HFFc6 (cell line): ENCODE data around the gene CXCL8. TPM values are rescaled to one million over a fixed set of nuclear protein-coding genes. Genes with fewer than 3 reads are reported as not detected.
"Not testable (repeated sequence)": the region's sequence is repeated elsewhere in the genome, so short reads cannot be mapped to it uniquely, and the experiment has no call there.

Experiments used
- DNase-seq: peaks from one replicate; pipeline ENCODE4 v3.0.0-alpha.2; 2018
- H3K27ac Mint-ChIP-seq: 2 replicates; pipeline ENCODE4 v1.8.0; 2020; ENCODE audit warnings: mild to moderate bottlenecking, mixed read lengths
- H3K27me3 Mint-ChIP-seq: 2 replicates; pipeline ENCODE4 v1.8.0; 2021; ENCODE audit warnings: mild to moderate bottlenecking, moderate library complexity, mixed read lengths; ENCODE audit not compliant: insufficient read depth
- H3K36me3 Mint-ChIP-seq: 2 replicates; pipeline ENCODE4 v1.8.0; 2021; ENCODE audit warnings: low read depth, mixed read lengths
- H3K4me1 Mint-ChIP-seq: 2 replicates; pipeline ENCODE4 v1.8.0; 2020; ENCODE audit warnings: low read depth, mixed read lengths
- H3K4me3 Mint-ChIP-seq: 2 replicates; pipeline ENCODE4 v1.8.0; 2020; ENCODE audit warnings: mild to moderate bottlenecking, moderate library complexity, mixed read lengths
- H3K9me3 Mint-ChIP-seq: 2 replicates; pipeline ENCODE4 v1.8.0; 2020; ENCODE audit warnings: mild to moderate bottlenecking, mixed read lengths
- long read RNA-seq: library from polyadenylated mRNA; unstranded; transcript quantifications from one replicate; pipeline ENCODE4 v2.0.0, GENCODE V29; 2019
- total RNA-seq, 6 experiments: library from RNA; stranded (reverse); fragmentation: NEBNext Ultra II Directional; extraction: Animal tissue kit (Norgen Biotek cat#: 25700); gene quantifications; 2 replicates in 1 of 6; 3 replicates in 5 of 6; pipeline ENCODE4 v1.2.3, GENCODE V29; 2021
- TF ChIP-seq, protein P1 (sequence below): fragments of 200-600 bp; sonication (generic); IDR thresholded peaks from 2 replicates; pipeline ENCODE4 v1.5.0; 2021; ENCODE audit warnings: antibody characterized with exemption, mild to moderate bottlenecking

Gene CXCL8
- 1 to 10 TPM in 4 of 6 experiments, under 1 TPM in 2; 0.47 to 3.2 (median 2.1) TPM for total RNA-seq
- long read RNA-seq = 0 reads

DNA sequence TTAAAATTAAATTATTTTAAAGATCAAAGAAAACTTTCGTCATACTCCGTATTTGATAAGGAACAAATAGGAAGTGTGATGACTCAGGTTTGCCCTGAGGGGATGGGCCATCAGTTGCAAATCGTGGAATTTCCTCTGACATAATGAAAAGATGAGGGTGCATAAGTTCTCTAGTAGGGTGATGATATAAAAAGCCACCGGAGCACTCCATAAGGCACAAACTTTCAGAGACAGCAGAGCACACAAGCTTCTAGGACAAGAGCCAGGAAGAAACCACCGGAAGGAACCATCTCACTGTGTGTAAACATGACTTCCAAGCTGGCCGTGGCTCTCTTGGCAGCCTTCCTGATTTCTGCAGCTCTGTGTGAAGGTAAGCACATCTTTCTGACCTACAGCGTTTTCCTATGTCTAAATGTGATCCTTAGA, at the start of gene CXCL8:
CXCL8 (plus strand) TSS at position 217 of the 426 bp plus-strand sequence; CDS start at position 307, 90 bp downstream.
- H3K27ac Mint-ChIP-seq = no peak within 1 kb of the TSS; the same call in 1 of the 2 replicates
- peak; percentile 78 for DNase-seq
- peaks cover 29% of the 10 kb centered on the region for H3K4me1 Mint-ChIP-seq
- H3K9me3 Mint-ChIP-seq = no peaks in the 10 kb centered on the region
- TF ChIP-seq, protein P1, sequence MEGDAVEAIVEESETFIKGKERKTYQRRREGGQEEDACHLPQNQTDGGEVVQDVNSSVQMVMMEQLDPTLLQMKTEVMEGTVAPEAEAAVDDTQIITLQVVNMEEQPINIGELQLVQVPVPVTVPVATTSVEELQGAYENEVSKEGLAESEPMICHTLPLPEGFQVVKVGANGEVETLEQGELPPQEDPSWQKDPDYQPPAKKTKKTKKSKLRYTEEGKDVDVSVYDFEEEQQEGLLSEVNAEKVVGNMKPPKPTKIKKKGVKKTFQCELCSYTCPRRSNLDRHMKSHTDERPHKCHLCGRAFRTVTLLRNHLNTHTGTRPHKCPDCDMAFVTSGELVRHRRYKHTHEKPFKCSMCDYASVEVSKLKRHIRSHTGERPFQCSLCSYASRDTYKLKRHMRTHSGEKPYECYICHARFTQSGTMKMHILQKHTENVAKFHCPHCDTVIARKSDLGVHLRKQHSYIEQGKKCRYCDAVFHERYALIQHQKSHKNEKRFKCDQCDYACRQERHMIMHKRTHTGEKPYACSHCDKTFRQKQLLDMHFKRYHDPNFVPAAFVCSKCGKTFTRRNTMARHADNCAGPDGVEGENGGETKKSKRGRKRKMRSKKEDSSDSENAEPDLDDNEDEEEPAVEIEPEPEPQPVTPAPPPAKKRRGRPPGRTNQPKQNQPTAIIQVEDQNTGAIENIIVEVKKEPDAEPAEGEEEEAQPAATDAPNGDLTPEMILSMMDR = no peak
- no peaks in the 10 kb centered on the region; the same call in 1 of the 2 replicates for H3K27me3 Mint-ChIP-seq
- H3K36me3 Mint-ChIP-seq = peaks cover 10% of the 10 kb centered on the region; the same call in 1 of the 2 replicates
- H3K4me3 Mint-ChIP-seq = peak within 1 kb of the TSS; percentile 69

DNA sequence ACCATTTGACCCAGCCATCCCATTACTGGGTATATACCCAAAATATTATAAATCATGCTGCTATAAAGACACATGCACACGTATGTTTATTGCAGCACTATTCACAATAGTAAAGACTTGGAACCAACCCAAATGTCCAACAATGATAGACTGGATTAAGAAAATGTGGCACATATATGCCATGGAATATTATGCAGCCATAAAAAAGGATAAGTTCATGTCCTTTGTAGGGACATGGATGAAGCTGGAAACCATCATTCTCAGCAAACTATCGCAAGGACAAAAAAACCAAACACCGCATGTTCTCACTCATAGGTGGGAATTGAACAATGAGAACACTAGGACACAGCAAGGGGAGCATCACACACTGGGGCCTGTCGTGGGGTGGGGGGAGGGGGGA, 49.2 kb upstream of the CXCL8 start:
- not testable (repeated sequence) for H3K9me3 Mint-ChIP-seq, H3K27ac Mint-ChIP-seq, H3K36me3 Mint-ChIP-seq, H3K27me3 Mint-ChIP-seq, DNase-seq, H3K4me3 Mint-ChIP-seq
- peaks cover 54% of the 10 kb centered on the region for H3K4me1 Mint-ChIP-seq

DNA sequence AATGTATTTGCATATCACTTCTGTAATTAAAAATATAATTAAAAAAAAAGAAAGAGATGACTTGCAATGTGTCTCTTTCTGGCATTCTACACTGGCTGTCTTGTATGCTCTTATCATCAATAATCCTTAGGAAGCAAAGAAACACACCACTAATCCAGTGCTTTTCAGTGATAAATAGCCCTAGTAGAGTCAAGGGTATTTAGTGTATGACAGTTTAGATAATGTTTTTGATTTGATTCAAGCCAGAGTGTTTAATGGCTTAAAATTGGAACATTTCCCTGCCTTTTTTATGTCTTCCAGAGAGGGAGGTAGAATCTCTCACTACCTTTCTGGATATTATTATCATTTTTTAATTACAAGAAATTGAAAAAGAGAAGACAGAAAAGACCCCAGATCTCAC, 48.6 kb upstream of the CXCL8 start:
- H3K27me3 Mint-ChIP-seq = no peaks in the 10 kb centered on the region

DNA sequence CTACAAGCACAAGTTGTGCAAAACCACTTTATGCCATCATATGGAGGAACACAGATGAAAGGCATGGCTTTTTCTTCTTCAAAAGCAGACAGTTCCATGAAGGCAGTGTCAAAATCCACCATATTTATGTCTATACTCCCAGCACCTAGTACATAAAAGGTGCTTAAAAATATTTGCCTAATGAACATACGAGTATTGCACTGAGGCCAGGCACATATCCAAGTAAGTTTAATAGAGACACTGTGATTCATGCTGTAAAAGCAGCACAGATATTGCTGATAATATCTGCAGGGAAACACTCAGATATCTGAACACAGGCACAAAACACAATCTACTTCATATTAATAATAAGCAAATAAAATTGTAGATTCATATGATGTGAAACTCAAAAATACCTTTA, 48.1 kb upstream of the CXCL8 start:
- TF ChIP-seq, protein P1 = no peak
- no peak overlapping the region for H3K27ac Mint-ChIP-seq
- peaks cover 43% of the 10 kb centered on the region for H3K4me1 Mint-ChIP-seq
- no peak overlapping the region for H3K4me3 Mint-ChIP-seq
- no peaks in the 10 kb centered on the region for H3K9me3 Mint-ChIP-seq
- DNase-seq = peak; percentile 39
- H3K36me3 Mint-ChIP-seq = no peaks in the 10 kb centered on the region
- H3K27me3 Mint-ChIP-seq = no peaks in the 10 kb centered on the region

More for the DNA sequence above, 48.6 kb upstream of the CXCL8 start:
- Mint-ChIP-seq H3K4me1 (peaks cover 48% of the 10 kb centered on the region), H3K4me3 (no peak overlapping the region), H3K9me3 (no peaks in the 10 kb centered on the region), H3K27ac (no peak overlapping the region), H3K36me3 (peaks cover 1% of the 10 kb centered on the region; the same call in 1 of the 2 replicates)
- TF ChIP-seq, protein P1 = no peak
- no peak for DNase-seq

DNA sequence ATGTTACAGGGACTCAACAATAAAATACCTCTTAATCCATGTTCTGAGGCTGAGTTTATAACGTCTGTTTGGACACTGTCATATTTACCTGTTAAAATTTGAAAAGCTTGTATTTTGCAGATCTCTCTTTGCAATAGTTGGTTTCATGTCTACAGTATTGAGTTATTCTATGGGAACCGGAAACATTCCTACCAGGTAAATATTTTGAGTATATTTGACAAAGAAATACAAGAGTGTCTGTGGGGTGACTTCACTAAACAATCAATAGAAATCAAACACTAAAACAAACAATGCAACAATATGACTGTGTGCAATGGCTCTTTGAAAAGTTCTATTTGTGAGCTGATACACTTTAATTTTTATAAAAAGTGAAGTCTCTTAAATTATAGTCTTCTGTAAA, 47.7 kb upstream of the CXCL8 start:
- Mint-ChIP-seq H3K27ac (no peak overlapping the region), H3K4me1 (peaks cover 39% of the 10 kb centered on the region), H3K36me3 (no peaks in the 10 kb centered on the region), H3K27me3 (no peaks in the 10 kb centered on the region), H3K4me3 (no peak overlapping the region), H3K9me3 (no peaks in the 10 kb centered on the region)
- DNase-seq = no peak
- TF ChIP-seq, protein P1 = no peak

DNA sequence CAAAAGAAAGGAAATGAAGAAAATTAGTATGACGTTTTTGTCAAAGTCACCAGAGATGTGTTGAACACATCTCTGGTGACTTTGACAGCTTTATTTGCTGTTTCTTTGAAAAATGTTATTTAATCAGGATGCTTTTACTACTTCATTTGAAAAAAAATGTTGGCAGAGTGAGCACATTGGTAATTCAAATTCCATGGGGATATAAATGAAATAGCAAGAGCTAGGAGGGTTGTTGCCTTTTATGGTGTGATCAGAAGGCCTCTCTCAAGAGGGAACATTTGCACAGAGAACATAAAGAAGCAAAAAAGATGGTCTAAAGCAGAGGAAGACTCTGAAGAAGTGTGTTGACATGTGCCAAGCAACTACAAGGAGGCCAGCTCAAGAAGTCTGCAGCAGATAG, 46.6 kb upstream of the CXCL8 start:
- no peak overlapping the region for H3K27ac Mint-ChIP-seq
- no peak for DNase-seq
- TF ChIP-seq, protein P1 = no peak
- H3K36me3 Mint-ChIP-seq = no peaks in the 10 kb centered on the region
- H3K27me3 Mint-ChIP-seq = no peaks in the 10 kb centered on the region
- peaks cover 38% of the 10 kb centered on the region for H3K4me1 Mint-ChIP-seq
- no peaks in the 10 kb centered on the region for H3K9me3 Mint-ChIP-seq
- H3K4me3 Mint-ChIP-seq = no peak overlapping the region
